Testis (tissue), 3 donors: Measurements from ENCODE around the gene INSR. TPM values are rescaled to one million over a fixed set of nuclear protein-coding genes. Genes with fewer than 3 reads are reported as not detected.

Source experiments
- DNase-seq: peaks from one replicate; pipeline ENCODE4 v3.0.0-alpha.2; 2019
- H3K27ac ChIP-seq, 2 donors: fragments of 200-600 bp; sonication (generic); one replicate each; pipeline ENCODE4 v1.5.1; 2019
- H3K27me3 ChIP-seq: fragments of 200-600 bp; sonication (generic); one replicate; pipeline ENCODE4 v1.5.1; 2019
- H3K36me3 ChIP-seq: fragments of 200-600 bp; sonication (generic); one replicate; pipeline ENCODE4 v1.5.1; 2017; ENCODE audit warnings: low read depth; ENCODE audit errors: missing control alignments
- H3K4me1 ChIP-seq: fragments of 200-600 bp; sonication (generic); one replicate; pipeline ENCODE4 v1.5.1; 2019
- H3K4me3 ChIP-seq, 2 donors: fragments of 200-600 bp; sonication (generic); one replicate each; pipeline ENCODE4 v1.5.1; 2017 to 2019
- H3K9me3 ChIP-seq: fragments of 200-600 bp; sonication (generic); one replicate; pipeline ENCODE4 v1.5.1; 2017
- POLR2A ChIP-seq: fragments of 450-650 bp; IDR thresholded peaks from one replicate; pipeline ENCODE4 v1.6.1; 2017; ENCODE audit warnings: antibody characterized with exemption, mild to moderate bottlenecking, moderate library complexity
- WGBS, 2 donors: methylation state at CpG; one replicate each; pipeline ENCODE4 v1.1.5; 2018; 5-methylcytosine and 5-hydroxymethylcytosine counted together
- intact Hi-C: fragments of 100-400 bp; cut with DNase I; formaldehyde crosslinking; loops from one replicate; pipeline ENCODE4 v1.15.1; 2023; ENCODE audit warnings: low total_unique reads
- polyA plus RNA-seq: library from polyadenylated mRNA; stranded (reverse); fragments of 350-450 nt; fragmentation: Illumina TruSeq; extraction: RNeasy Lipid Tissue Mini Kit (QIAGEN cat#74804); gene quantifications from one replicate; pipeline ENCODE4 v1.2.3, GENCODE V29; 2014; ENCODE audit warnings: low read depth, low replicate concordance; ENCODE audit not compliant: insufficient read depth
- total RNA-seq, 2 donors: library from RNA; depleted of rRNA; stranded (reverse); fragments of >200 nt; gene quantifications; one replicate each; pipeline ENCODE4 v1.2.3, GENCODE V29; 2016
- TF ChIP-seq, protein P1 (sequence below), 3 experiments: fragments of 450-650 bp in 2 of 3; fragments of 200-600 bp in 1 of 3; sonication (generic) in 1 of 3; IDR thresholded peaks; one replicate each; pipeline ENCODE4 v1.5.1; 2016 to 2019; ENCODE audit warnings: antibody characterized with exemption in 3 of 3, mild to moderate bottlenecking in 2 of 3, moderate library complexity in 1 of 3

INSR gene
- total and polyA plus RNA-seq, 3 donors from 2014 or later = 9.3 to 96.5 (median 85.1) TPM

DNA sequence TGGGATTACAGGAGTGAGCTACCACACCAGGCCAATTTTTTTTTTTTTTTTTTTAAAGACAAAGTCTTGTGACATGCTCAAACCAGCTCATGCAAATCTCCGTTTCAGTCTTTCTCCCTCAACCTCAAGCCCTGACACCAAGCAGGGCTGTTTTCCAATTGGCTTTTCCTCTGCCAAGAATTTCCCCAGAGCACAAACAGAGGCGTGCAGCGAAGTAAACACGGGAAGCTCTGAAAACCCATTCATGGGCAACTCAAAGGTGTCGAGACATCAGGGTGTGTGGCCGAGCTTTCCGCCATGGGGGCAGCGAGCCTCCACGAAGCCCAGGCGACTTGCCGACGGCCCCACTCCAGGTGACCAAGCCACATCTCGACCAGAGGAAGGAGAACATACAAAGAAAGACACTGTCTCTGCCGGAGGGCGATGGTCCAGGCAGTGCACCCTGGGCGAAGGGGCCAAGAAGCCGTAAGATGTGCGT is 70.0 kb downstream of the INSR start:
- intact Hi-C loops = no loop called here
- Histone ChIP-seq H3K4me3 (no peak overlapping the region), H3K27me3 (no peaks in the 10 kb centered on the region), H3K36me3 (no peaks in the 10 kb centered on the region), H3K9me3 (no peaks in the 10 kb centered on the region), H3K27ac (peak overlapping the region; percentile 42 to 70), H3K4me1 (peaks cover 25% of the 10 kb centered on the region)
- TF ChIP-seq, protein P1, sequence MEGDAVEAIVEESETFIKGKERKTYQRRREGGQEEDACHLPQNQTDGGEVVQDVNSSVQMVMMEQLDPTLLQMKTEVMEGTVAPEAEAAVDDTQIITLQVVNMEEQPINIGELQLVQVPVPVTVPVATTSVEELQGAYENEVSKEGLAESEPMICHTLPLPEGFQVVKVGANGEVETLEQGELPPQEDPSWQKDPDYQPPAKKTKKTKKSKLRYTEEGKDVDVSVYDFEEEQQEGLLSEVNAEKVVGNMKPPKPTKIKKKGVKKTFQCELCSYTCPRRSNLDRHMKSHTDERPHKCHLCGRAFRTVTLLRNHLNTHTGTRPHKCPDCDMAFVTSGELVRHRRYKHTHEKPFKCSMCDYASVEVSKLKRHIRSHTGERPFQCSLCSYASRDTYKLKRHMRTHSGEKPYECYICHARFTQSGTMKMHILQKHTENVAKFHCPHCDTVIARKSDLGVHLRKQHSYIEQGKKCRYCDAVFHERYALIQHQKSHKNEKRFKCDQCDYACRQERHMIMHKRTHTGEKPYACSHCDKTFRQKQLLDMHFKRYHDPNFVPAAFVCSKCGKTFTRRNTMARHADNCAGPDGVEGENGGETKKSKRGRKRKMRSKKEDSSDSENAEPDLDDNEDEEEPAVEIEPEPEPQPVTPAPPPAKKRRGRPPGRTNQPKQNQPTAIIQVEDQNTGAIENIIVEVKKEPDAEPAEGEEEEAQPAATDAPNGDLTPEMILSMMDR (IDR thresholded peaks at IDR 0.05) = no peak
- no peak for TF ChIP-seq POLR2A
- 38 to 42% methylated on average over 18 of the region's 18 CpGs for WGBS, 2 donors
- peak; percentile 69 for DNase-seq

DNA sequence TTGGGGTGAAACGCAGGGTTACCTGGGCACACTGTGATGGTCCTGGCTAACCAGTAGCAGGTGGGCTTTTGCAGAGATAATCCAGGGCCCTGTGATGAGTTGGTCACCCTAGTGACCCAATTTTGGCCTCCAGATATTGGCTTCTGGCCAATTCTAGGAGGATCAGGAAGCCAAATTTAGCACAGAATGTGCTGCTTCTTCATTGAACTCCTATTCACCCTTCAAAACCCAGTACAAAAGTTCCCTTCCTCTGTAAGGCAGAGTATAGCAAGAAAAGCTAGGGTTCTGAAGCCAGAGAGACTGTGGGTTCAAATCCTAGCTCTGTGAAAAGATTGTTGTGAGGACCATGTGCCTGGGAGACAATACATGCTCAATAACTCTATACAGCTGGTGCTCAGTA is 70.8 kb downstream of the INSR start:
- H3K4me1 ChIP-seq = peaks cover 22% of the 10 kb centered on the region
- TF ChIP-seq, protein P1 (IDR thresholded peaks at IDR 0.05) = no peak
- no peak for TF ChIP-seq POLR2A
- intact Hi-C loops = no loop called here
- DNase-seq = no peak
- H3K4me3 ChIP-seq = no peak overlapping the region
- peak overlapping the region in 1 of 2 donors; percentile 42 for H3K27ac ChIP-seq
- no peaks in the 10 kb centered on the region for H3K9me3 ChIP-seq
- H3K27me3 ChIP-seq = no peaks in the 10 kb centered on the region
- H3K36me3 ChIP-seq = no peaks in the 10 kb centered on the region
- WGBS, 2 donors = 85 to 100% methylated on average over 1 of the region's 1 CpG

DNA sequence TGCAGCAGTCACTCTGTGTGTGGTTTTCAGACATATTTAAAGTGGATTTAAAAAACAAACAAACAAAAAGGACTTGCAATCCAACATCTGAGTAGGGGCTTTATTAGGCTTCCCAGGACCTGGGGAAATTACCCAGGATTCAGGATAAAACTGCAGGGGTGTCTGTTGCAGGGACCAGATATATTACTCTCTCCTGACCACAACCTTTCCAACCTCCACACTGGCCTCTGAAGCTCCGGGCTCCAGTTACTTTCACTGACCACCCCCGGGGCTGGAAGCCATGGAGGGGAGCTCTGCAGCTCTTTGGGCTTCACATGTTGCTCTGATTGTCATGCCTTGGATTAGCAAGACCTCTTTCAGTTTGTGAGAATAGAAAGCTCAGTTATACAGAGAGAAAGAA is 75.2 kb downstream of the INSR start:
- 18 to 41% methylated on average over 2 of the region's 2 CpGs for WGBS, 2 donors
- H3K36me3 ChIP-seq = no peaks in the 10 kb centered on the region
- H3K27ac ChIP-seq = peak overlapping the region in 1 of 2 donors; percentile 39
- H3K4me1 ChIP-seq = peaks cover 11% of the 10 kb centered on the region
- H3K4me3 ChIP-seq = no peak overlapping the region
- no peaks in the 10 kb centered on the region for H3K27me3 ChIP-seq
- DNase-seq = no peak
- intact Hi-C loops = no loop called here
- no peaks in the 10 kb centered on the region for H3K9me3 ChIP-seq
- TF ChIP-seq, protein P1 (IDR thresholded peaks at IDR 0.05) = no peak
- TF ChIP-seq POLR2A = no peak

DNA sequence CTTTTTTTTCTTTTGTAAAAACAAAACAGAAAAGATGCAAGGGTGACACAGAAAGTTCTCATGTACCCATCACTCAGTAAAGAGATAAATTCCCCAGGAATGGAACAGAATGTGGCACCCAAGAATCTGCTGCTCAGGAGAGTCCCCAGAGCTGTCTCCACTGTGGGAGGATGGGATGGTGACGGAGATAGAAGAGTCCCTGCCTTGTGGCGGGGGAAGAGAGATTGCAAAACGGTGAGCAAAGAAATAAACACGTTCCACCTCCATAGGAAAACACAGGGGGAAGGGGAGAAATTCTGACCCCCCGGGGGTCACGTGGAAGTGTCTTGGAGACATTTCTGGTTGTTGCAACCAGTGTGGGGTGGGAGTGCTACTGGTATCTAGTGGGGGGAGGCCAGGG is 76.4 kb downstream of the INSR start:
- Histone ChIP-seq H3K4me3 (no peak overlapping the region), H3K9me3 (no peaks in the 10 kb centered on the region), H3K27me3 (no peaks in the 10 kb centered on the region), H3K4me1 (peaks cover 18% of the 10 kb centered on the region), H3K36me3 (no peaks in the 10 kb centered on the region), H3K27ac (no peak overlapping the region)
- 49 to 70% methylated on average over 6 of the region's 6 CpGs for WGBS, 2 donors
- TF ChIP-seq, protein P1 (IDR thresholded peaks at IDR 0.05) = no peak
- no peak for TF ChIP-seq POLR2A
- DNase-seq = no peak
- intact Hi-C loops = no loop called here

DNA sequence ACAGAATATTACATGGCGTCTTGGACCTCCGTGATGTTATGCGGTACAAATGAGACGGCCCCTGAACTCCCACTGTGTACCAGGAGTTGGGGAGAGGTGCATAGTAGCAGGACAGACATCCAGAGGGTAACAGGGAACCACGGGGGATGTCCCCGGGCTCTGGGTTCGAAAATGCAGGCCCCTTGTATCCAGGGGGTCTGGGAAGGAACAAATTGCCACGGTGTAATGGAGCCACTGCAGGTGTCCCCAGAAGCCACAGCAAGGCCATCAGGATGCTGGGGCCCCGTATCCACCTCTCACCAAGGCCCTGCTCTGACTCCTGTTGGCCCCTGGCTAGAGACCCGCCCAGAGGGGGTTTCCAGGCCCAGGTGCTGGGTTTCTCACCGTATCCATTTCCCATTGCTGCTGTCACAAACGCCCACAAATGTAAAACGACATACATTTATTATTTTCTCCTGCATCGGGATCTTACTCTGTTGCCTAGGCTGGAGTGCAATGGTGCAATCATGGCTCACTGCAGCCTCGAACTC is 77.8 kb downstream of the INSR start:
- H3K36me3 ChIP-seq = no peaks in the 10 kb centered on the region
- DNase-seq = no peak
- 82 to 84% methylated on average over 14 to 15 of the region's 15 CpGs for WGBS, 2 donors
- H3K27ac ChIP-seq = no peak overlapping the region
- TF ChIP-seq, protein P1 (IDR thresholded peaks at IDR 0.05) = no peak
- no peak for TF ChIP-seq POLR2A
- H3K4me1 ChIP-seq = peaks cover 29% of the 10 kb centered on the region
- no peaks in the 10 kb centered on the region for H3K27me3 ChIP-seq
- intact Hi-C loops = no loop called here
- H3K4me3 ChIP-seq = no peak overlapping the region
- no peaks in the 10 kb centered on the region for H3K9me3 ChIP-seq
